Right renal cortex interstitium (tissue), 3 donors: ENCODE results near the gene MACROD2. TPM values are rescaled to one million over a fixed set of nuclear protein-coding genes. Genes with fewer than 3 reads are reported as not detected.
"Not testable (repeated sequence)": the region's sequence is repeated elsewhere in the genome, so short reads cannot be mapped to it uniquely, and the experiment has no call there.

Experiments
- DNase-seq, 3 donors: peaks; one replicate each; pipeline ENCODE4 v3.0.0-alpha.2; 2013; ENCODE audit warnings: low read depth in 3 of 3, low spot score in 2 of 3
- polyA plus RNA-seq, 3 donors: library from polyadenylated mRNA; unstranded; fragments of 120-200 nt; gene quantifications; one replicate each; pipeline ENCODE4 v1.2.1, GENCODE V29; 2013; ENCODE audit not compliant: insufficient read length in 3 of 3

MACROD2 gene
- polyA plus RNA-seq, 3 donors = 14.4 to 15.6 (median 14.5) TPM

DNA sequence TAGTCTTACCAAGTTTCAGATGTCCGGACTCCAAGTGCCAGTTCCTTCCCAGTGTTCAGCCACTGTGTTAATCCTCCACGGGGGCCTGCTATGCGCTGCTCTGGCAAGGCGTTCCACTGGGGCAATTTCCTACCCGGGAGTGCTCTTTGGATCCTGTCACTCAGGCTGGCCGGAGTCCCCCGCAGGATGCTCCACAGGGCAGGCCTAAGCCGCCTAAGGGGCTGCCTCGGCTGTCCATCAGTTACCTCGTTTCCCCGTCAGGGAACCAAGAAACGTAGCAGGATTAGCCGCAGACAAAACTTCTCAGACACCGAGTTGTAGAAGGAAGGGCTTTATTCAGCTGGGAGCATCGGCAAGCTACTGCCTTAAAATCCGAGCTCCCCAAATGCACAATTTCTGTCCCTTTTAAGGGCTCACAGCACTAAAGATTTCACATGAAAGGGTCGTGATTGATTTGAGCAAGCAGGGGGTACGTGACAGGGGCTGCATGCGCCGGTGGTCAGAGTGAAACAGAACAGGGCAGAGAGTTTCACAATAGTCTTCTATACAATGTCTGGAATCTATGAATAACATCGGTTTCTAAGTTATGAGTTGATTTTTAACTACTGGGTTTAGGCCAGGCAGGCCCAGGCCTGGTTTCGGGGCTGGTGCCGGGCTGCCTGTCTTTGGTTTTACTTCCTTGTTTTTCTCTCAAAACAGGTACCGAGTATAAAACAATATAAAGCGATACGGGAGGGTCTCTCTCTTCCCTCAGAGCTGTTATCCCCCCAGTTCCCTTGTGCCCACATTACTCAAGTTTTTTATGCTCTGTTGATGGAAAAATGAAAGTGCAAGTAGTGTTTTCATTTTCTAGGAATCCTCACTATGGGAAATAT lies 1990.4 kb downstream of the MACROD2 start:
- DNase-seq = not testable (repeated sequence)

DNA sequence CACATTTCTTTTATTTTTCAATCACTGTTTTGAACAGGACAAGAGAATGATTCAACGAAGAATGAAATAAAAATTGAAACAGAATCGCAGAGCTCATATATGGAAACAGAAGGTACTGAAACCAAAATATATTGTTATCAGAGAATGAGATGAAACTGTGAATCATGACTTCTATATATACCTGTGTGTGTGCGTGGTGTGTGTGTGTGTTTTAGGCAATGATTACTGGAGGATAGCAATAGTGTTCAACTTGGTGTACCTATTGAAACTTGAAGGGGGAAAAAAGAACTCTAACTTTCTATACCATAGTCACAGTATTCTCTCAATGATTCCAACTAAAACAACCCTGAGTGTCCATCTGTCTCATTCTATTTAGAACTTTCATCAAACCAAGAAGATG lies 1991.4 kb downstream of the MACROD2 start:
- no peak for DNase-seq

DNA sequence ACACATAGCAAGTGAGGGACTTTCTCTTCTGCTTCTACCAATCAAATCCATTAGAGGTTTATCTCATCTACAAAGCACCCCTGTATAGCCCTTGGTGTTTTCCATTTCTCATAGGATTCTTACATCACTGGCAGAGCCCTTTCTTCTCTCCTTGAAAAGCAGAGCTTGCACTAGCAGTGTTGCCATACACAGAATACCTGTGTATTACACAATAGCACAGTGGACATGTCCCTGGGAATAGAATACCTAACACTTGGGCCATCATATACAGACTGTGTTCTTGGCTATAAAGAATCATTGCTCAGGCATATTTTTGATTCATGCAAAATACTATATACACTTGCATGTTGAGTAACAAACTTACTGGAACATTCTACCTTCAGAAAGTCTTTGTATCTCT lies 1996.0 kb downstream of the MACROD2 start:
- DNase-seq = no peak

DNA sequence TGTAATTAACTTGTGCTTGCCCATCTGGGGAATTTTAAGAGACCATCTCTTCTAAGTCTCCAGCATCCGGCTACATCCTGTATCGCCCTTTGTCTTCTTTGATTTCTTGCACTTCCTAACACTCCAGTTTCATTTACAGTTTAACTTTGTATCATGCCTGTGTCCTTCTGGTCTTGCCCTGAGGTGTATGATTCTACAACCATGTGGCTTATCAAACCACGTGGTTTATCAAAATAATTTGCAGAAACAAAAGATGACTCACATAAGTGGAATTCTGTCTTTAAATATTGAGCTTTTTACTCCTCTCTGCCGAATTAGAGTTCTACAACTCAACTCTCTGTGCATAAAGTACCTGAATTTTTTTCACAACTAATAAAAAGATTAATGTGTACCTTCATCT lies 1997.2 kb downstream of the MACROD2 start:
- no peak for DNase-seq

DNA sequence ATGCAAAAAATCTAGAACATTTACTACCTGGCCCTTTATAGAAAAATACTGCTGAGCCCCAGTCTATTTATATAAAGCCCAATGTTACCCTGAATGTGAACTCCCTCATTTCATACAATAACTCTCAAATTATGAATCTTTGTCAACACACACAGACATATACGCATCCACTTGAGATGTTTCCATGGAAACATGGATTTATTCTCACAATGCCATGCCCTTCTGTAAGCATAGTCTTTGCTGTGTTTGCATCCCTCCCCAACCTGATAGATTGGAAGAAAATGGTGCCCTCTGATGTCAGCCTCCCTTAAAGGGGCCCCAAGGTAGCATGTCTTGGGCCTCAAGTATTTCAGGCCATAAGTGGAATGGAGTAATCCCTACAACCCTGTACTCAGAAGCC lies 2004.8 kb downstream of the MACROD2 start:
- DNase-seq = no peak

DNA sequence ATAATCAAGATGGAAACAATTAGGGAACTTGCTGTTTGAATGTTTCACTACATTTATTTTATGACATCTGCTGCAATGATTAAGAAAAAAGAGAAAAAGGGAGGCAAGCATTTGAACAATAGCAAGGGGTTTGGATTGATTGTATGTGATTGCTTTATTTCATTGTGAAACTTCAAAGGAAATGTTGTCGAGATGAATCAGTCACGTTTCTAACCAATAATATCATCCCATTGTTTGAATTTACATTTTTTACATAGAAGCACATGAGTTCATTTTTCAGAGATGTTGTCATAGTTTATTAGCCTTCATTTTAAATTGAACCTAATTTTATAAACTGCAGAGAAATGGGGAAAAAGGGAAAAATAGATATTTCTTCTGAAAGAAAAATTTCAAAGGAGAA lies 2006.0 kb downstream of the MACROD2 start:
- no peak for DNase-seq

DNA sequence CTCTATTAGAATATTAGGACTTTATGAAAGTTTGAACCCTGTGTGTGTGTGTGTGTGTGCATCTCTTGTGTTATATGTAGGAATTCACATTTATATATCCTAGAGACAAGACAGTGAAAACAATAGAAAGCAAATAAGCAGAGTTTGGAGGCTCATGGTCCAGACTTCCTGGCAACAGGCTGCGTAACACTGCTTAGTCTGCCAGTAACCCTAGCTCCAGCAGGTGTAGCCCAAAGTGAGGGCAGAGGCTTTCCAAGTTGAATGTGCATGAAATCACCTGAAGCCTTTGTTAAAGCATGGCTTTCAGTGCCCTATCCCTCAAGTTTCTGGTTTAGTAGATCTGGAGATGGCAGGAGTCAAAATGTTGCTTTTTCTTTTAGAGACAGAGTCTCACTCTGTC lies 2008.0 kb downstream of the MACROD2 start:
- no peak for DNase-seq

DNA sequence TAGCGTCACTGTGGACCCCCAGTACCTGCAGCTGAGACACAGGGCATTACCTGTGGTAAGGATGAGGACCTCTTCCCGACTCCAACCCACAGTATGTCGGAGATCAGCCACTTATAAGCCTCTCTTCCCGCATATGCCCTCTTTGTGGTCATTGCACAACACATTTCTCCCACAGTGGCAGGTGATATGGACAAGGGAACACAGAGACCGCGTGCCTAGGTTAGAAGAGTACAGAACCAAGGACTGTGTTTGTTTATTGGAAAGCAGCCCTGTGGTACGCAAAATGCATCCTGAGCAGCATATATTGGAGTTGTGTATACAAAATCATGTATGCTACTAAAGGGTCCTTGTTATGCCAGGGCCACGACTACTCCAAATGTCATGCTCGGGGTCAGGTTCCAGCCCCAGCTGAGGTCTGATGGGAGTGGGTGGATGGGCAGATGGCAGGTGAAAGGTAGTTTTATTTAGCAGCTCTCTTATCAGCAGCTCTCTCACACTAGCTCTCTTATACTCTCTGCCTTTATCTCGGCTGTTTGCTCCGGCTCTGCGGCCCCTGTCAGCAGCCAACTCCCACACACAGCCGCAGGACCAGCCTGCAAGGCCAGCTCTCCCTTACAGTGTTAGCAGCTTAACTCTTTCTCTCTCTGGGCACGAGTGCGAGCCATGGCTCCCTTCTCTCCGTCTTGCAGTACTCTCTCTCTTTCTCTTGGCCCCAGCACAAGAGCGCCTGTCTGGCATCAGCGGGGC lies 2009.0 kb downstream of the MACROD2 start:
- no peak for DNase-seq

DNA sequence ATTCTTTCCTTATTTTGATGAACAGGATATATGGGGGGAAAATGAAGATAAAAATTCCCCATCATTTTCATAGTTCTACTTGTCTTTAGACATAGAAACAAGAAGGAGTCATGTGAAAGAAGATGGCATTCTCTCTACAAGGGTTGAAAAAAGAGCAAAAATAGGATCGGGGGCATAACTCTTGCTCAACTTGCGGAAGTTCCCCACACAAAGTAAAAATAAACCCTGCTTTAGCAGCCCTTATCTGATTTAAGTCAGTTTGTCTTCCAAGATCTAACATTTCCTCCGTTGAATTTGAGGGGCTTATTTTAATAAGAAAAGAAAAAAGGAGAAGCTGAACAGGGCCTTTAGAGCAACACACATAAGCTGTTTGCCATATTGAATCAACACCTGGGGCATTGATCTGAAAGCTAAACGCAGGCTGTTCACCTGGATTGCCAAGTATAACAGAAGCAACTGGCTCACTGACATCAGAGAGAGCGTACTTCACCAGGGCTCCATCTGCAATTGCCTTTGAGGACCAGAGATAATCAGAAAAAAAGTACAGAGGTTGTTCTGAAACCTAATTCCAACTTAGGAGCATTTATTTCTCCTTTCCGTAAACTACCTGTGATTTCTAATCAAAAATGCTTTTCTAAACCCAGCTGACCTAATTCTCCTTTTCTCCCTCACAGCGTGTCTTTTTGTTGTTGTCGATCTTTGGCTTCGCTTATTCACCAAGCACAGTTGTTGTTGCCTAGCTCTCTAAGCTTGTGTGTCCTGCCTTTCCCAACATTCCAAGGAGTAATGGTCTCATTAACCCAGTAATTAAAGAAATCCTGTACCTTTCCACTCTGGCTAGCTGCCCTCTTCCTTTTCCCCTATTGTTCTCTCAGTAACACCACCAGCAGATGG lies 2010.0 kb downstream of the MACROD2 start:
- no peak for DNase-seq

DNA sequence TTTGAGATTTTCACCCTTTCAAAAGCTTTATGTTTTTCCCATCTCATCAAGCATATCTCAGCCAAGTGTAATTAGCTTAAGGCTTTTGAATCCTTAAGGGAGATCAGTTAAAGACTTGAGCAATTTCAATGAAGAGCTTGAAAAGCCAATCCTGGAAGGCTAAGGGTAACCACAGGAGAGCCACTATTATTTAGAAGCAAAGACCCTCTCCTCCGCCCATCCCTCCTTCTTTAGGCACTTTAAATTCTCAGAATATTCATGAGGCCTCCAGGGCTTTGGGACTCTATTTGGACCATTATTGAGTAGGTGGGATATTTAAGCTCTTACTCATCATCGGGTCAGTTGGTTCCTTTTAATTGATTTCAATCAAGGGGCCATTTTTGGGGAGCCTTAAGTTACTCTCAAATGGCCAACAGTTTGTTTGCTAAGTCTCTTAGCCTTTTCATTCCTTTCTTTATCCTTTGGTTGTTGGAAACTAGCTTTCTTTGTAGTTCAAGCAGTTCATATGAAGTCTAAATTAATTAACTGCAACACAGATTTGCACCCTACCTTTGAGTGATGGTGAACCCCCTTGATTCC lies 2010.7 kb downstream of the MACROD2 start:
- no peak for DNase-seq

DNA sequence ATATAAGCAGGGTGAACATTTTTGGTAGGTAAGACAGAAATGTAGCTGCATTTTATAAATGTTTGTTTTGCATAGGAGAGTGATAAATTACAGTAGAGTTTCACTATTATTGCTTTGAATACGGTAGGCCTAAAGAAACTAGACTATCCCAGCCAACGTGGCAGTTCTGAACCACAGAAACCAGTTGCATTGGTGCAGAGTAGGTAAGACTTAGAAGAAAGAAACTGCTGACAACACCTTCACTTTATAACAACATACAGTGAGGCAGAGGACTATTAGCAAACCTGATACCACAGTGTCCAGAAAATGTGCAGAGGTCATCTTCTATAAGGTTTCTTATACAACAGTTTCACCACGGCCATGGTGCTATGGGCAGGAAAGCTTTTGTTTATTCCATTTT lies 2011.8 kb downstream of the MACROD2 start:
- DNase-seq = no peak

DNA sequence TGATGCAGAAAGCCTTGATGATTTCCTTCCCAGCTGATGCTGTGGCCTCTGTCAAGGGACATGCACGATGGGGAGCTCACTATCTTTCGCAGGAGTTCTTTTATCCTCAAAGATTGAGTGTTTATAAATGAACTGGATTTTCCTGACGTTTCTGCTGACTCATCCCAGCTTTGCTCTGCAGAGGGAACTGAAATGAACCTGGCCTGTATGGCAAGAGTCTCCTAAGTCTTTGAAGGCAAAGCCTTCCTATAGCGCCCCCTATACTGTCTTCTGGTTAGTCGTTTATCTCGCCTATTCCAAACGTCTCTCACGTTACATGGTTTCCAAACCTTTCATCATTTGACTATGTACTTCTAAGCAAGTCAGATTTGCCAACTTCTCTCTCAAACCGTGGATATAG lies 2012.6 kb downstream of the MACROD2 start:
- no peak for DNase-seq

DNA sequence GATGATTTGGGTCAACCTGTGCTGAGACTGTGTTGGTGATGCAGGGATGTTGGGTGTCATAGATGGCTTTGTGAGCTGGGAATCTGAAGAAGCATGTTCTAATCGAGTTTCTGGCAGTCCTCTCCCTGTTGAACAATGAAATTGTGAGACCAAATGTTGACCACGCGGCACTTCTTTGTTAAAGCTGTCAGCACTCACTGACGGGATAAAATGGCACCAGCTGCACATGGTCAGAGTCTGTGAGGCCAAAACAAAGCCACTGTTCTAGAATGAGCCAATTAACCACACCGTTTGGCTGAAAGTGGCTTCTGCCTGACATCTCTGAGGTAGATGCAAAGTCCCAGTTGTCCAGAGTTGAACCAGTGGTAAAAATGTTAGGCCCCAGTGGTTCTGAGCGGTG lies 2015.7 kb downstream of the MACROD2 start:
- no peak for DNase-seq

DNA sequence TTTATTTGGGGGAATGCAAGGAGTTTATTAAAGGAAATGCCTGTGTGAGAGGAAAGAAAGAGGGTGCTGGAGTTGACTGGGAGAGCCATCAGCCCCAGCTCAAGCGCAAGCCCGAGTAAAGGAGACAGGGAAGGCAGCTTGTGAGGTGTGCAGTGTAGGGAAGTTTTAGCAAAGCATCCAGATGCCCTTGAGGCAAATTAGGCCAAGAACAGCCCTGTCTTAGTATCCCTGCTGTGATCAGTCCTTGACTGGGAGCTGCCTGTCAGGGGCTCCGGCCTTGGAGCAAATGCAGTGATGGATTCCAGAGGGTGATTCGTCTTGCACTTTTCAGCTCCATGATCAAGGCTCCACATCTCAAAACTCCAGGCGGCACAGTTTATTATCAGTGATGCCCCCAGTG lies 2016.2 kb downstream of the MACROD2 start:
- DNase-seq = no peak

DNA sequence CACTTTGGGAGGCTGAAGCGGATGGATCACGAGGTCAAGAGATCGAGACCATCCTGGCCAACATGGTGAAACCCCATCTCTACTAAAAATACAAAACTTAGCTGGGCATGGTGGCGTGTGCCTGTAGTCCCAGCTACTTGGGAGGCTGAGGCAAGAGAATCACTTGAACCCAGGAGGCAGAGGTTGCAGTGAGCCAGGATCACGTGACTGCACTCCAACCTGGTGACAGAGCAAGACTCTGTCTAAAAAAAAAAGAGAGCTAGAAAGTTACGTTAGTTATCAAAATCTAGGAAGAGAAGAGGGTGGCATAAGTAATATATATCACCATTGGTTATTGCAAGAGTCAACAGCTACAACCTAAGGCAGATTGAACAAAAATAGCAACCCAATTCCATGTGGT lies 2017.6 kb downstream of the MACROD2 start:
- DNase-seq = not testable (repeated sequence)

DNA sequence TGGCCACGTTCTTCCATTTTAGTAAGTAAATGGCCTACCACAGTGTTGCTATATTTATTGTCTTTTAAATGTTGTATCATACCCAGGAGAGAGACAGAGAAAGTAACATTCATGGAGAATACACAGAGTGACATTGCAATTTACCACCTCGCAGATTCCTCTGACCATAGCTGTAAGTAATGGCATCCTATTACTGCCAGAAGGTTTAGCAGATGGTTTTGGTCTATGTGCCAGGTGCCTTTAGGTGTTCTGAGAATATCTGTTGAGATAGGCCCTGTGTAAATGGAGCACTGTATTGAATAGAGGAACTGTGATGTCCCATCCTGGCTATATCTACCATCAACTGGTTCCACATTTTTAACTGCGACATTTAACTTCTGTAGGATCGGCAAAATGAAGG lies 2018.3 kb downstream of the MACROD2 start:
- no peak for DNase-seq

DNA sequence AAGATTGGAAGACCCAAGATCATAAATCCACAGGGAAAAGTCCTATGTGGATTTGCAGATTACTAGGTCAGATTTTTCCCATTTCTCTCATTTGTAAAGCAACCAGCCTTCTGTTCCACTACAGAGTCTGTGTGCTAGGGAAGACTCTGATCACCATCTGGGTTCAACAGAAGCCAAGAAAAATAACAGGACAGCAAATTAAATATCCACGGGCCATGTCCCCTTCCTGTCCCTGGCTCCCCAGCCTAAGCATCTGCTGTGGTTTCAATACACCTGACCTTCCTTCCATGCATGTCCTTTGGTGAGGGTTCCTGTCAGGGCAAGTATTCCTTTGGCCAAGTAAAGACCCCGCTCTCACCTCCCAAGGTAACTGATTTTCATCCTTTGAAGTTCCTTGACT lies 2019.1 kb downstream of the MACROD2 start:
- DNase-seq = no peak

DNA sequence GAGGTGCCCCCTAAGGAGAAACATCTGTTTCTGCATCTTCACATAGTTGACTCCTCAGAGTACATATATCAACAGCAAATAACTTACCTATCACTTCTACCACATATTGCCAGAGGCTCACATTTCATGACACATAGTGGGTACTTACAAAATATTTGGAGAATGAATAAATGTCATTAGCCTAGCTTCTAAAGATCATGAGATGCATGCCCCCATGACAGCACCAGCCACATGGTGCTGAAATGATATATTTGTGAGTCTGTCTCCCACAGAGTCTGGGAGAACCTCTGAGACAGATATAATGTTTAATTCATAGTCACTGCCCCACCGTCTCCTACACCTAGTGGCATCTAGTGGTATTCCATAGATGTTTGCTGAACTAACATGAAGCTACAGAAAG lies 2022.3 kb downstream of the MACROD2 start:
- no peak for DNase-seq

DNA sequence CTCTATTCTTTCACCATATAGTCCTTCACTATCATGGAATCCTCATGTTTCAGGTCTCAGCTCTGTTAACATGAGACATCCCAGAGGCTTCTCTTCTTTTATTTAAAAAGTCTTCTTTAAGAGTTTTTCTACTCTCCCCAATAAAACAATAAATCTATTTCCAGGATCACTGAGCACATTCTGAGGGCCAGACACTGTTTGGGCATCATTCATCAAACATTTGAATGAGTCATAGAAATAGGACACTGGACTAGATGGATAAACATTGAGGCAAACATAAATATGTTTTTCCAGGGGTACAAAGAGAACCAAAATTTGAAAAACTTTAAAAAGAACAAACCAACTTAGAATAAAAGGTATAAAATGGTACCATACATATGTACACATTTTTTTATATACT lies 2023.6 kb downstream of the MACROD2 start:
- DNase-seq = no peak

DNA sequence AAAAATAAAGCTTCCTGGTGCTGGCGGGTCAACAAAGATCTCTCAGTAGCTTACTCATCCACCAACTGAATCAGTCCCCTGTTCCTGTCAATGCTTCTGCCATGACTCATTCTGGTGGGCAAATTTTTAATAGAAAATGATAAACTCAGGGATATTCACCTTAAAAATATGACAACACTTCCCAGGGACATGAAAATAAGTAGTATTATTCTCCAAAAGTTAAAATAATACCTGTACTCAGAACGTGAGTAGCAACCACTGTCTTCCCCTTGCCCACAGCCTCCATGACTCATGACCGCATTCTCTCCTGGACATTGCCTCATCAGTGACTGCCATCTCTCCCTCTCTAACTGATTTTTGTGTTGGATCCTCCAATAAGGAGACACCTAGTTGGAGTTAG lies 2025.7 kb downstream of the MACROD2 start:
- no peak for DNase-seq

DNA sequence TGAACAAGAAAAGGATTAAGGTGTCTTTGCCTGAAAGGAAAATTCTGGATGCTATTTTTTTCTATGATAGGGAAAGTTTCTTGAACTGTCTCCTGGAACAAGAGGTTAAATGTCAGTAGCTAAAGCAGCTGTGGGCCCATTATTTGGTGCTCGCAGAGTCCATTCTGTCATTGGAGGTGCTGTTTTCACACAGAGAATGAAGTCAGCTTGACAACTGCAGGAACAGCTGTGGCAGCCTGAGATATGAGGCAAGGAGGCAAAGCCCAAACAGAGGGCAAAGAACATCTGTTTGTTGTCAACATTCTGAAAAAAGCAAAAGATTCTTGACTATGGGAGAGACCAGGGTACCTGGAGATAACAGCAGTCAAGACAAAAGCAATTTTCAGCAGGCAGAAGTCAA lies 2029.8 kb downstream of the MACROD2 start:
- no peak for DNase-seq
